GM18517 (cell line): ENCODE data around the gene KRTAP12-3.

Experiments used
- ATAC-seq: cut with Tn5 transposase; IDR thresholded peaks from one replicate; pipeline ENCODE4 v1.9.1; 2021; ENCODE audit warnings: mild to moderate bottlenecking, moderate library complexity; ENCODE audit not compliant: unreplicated experiment

The KRTAP12-3 gene

GRCh38 chr21:44701023-44701400, 43.3 kb downstream of the KRTAP12-3 start:
- no peak for ATAC-seq

GRCh38 chr21:44701541-44701940, 43.8 kb downstream of the KRTAP12-3 start:
- no peak for ATAC-seq

GRCh38 chr21:44702111-44702972, 44.6 kb downstream of the KRTAP12-3 start:
- ATAC-seq, result no peak

- ATAC-seq, result no peak
These were observed 45.4 kb downstream of the KRTAP12-3 start for GRCh38 chr21:44702973-44703730.

- no peak for ATAC-seq
These were observed 46.3 kb downstream of the KRTAP12-3 start for GRCh38 chr21:44703731-44704635.

- no peak for ATAC-seq
These were observed 46.9 kb downstream of the KRTAP12-3 start for GRCh38 chr21:44704636-44705001.

- no peak for ATAC-seq
These were observed 48.4 kb downstream of the KRTAP12-3 start for GRCh38 chr21:44706026-44706705.

- ATAC-seq, result no peak
These were observed 49.2 kb downstream of the KRTAP12-3 start for GRCh38 chr21:44706706-44707581.
